ENCODE results near the gene POP4.
"Not testable (repeated sequence)": the region's sequence is repeated elsewhere in the genome, so short reads cannot be mapped to it uniquely, and the experiment has no call there.

POP4 gene

GRCh38 chr19:29605653-29606419, at the start of gene POP4:
Gene POP4, plus strand, starts transcription at chr19:29606283. Its CDS starts 36 bp downstream, at chr19:29606319.
- peak; percentile 99 for DNase-seq (ENCODE audit: low spot score)

GRCh38 chr19:29559110-29559509, 47.0 kb upstream of the POP4 start:
- DNase-seq (ENCODE audit: low spot score): not testable (repeated sequence)

- no peak for DNase-seq (ENCODE audit: low spot score)
These were observed 46.3 kb upstream of the POP4 start for GRCh38 chr19:29559743-29560142.

GRCh38 chr19:29560313-29561075, 45.6 kb upstream of the POP4 start:
- DNase-seq (ENCODE audit: low spot score): no peak

- no peak for DNase-seq (ENCODE audit: low spot score)
These were observed 44.5 kb upstream of the POP4 start for GRCh38 chr19:29561601-29562000.

GRCh38 chr19:29562299-29563297, 43.5 kb upstream of the POP4 start:
- DNase-seq (ENCODE audit: low spot score): no peak

GRCh38 chr19:29563486-29564101, 42.5 kb upstream of the POP4 start:
- no peak for DNase-seq (ENCODE audit: low spot score)

GRCh38 chr19:29564574-29565005, 41.5 kb upstream of the POP4 start:
- DNase-seq (ENCODE audit: low spot score): no peak

GRCh38 chr19:29565171-29565570, 40.9 kb upstream of the POP4 start:
- DNase-seq (ENCODE audit: low spot score): no peak

GRCh38 chr19:29566496-29567054, 39.5 kb upstream of the POP4 start:
- DNase-seq (ENCODE audit: low spot score): no peak

- no peak for DNase-seq (ENCODE audit: low spot score)
These were observed 38.6 kb upstream of the POP4 start for GRCh38 chr19:29567366-29567915.

GRCh38 chr19:29568036-29569025, 37.8 kb upstream of the POP4 start:
- DNase-seq (ENCODE audit: low spot score): no peak

GRCh38 chr19:29569038-29569911, 36.8 kb upstream of the POP4 start:
- no peak for DNase-seq (ENCODE audit: low spot score)

- DNase-seq (ENCODE audit: low spot score): no peak
These were observed 34.9 kb upstream of the POP4 start for GRCh38 chr19:29571181-29571580.

- no peak for DNase-seq (ENCODE audit: low spot score)
These were observed 32.6 kb upstream of the POP4 start for GRCh38 chr19:29573486-29573885.

GRCh38 chr19:29574510-29574909, 31.6 kb upstream of the POP4 start:
- no peak for DNase-seq (ENCODE audit: low spot score)

GRCh38 chr19:29576046-29576606, 30.0 kb upstream of the POP4 start:
- DNase-seq (ENCODE audit: low spot score): no peak
